ENCODE measurements around the gene GOPC.

Gene GOPC

DNA sequence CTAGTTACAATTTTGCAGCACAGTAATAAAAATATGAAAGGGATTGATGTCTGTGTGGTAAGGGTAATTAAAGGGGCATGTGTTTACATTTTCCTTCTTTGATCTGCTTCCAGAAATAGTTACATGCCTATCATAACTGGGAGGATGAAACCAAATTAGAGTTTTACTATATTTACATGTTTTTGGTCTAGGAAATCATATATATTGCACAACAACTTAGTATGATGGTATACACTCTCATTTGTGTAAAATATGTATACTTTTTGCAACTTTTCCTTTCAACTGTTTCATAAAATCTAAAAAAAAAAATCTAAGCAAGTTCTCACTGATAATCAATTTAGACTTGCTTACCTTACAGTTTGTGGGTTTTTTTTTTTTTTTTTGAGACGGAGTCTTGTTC lies 87.7 kb downstream of the GOPC start:
- DNase-seq (ENCODE audit: low read depth in 2 of 2): no peak

DNA sequence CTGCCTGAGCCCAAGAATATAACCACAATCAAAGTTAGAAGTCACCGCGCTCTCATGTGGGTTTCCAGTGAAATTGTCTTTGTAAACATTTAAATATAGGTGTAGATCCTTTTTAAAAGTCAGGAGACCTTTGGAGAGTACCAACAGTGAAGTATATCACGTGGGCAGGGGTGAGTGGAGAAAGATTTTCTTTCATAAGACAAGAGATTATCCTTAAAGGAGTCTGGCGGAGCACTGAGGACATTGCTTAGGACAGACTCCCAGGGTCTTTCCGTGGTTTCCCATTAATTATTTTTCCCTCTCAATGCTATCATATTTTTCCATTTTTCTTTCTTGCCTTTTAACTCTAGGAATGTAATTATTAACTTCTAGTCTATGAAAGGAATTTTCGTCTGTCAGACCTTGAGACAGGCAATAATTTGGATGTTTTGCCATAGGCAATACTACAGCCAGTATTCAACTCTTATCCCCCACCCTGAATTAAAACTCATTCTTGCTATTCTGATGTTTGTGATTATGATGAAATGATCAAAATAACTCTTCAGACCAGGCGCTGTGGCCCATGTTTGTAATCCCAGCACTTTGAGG lies 88.4 kb downstream of the GOPC start:
- no peak for DNase-seq (ENCODE audit: low read depth in 2 of 2)

DNA sequence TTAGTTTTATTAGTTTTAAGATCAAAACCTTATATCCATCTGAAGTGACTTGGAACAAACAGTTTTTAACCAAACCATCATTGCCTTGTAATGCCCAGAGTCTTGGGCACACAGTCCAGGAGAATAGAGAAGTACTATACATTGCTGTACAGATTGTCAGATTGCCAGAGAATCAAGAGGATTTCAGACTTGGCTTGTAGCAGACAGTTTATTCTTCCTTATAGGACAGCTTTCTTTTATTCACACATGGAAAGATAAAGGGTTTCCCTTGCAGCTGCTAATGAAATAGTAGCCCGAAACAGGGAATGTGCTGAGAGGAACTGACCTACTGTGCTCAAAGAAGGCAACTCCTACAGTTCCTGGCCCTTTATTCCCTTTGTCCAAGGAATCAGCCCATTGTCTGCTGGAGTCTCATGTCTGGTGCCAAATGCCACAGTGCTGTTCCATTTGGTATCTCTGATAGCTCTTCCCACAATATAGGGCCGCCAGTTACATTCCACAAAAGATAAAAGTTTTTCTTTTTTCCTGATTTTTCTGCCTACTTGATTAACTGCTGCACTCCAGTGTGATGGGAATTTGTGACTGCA lies 89.2 kb downstream of the GOPC start:
- no peak for DNase-seq (ENCODE audit: low read depth in 2 of 2)

DNA sequence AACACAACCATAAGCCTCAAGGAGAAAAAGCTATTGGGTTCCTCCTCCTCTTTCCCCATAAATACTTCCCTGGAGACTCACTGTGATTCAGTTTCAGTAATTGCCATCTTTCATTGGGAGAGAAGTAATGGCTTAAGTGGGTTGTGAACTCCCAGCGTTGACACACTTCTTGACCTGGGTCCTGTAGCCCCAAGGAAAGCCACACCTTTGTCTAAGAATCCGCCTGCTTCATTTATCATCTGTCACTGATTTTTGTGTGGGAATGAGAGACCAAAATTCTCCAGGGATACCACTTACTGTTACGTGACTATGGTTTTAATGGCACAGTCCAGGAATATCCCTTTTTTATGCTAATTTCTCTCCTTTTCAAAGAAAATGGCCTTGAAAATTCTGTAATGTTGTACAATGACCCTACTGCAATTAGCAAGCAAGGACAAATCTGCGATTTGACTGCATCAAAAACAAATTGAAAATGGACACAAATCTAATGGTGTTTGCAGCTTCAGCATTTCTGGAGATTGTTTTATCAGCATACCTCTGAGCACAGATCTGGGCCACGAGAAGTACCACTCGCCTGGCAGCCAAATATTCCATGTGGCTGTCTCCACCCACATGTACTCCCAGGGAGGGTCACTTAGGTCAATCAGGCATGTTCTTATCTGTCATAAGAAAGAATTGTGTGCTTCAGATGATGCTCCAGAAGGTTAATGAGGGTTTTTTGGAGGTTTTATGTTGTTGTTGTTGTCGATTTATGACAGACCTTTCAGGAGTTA lies 90.1 kb downstream of the GOPC start:
- DNase-seq (ENCODE audit: low read depth in 2 of 2): no peak

Measured in stimulated activated CD4-positive, alpha-beta T cell treated with anti-CD3 and anti-CD28 coated beads, Interleukin-15, amount 100 ng/mL, for 48 hours (primary cell).